ENCODE results near the gene RFX2.

Gene RFX2

GRCh38 chr19:5947435-5947834 lies 162.9 kb downstream of the RFX2 start:
- no peak overlapping the region for H3K4me3 ChIP-seq (ENCODE audit: low read depth, low read length)
- no peak for TF ChIP-seq CTCF (IDR thresholded peaks at IDR 0.05; ENCODE audit: insufficient read depth, low read length, missing control alignments)
- no peak for DNase-seq (ENCODE audit: low read depth, low spot score)
- CTCF ChIA-PET, result interaction anchor here (0.8 to 4.3 kb wide), 5 partner anchors 12 to 40 kb away, joined by 3 to 35 read pairs (median 4); no protein-coding TSS in a partner anchor
- POLR2A ChIA-PET, result no interaction called here

- TF ChIP-seq CTCF (IDR thresholded peaks at IDR 0.05; ENCODE audit: insufficient read depth, low read length, missing control alignments), result no peak
- DNase-seq (ENCODE audit: low read depth, low spot score), result no peak
- POLR2A ChIA-PET, result no interaction called here
- CTCF ChIA-PET, result interaction anchor here (0.9 to 3.9 kb wide), 4 partner anchors 13 to 79 kb away, joined by 3 to 20 read pairs (median 6); no protein-coding TSS in a partner anchor
- H3K4me3 ChIP-seq (ENCODE audit: low read depth, low read length), result no peak overlapping the region
Measured at GRCh38 chr19:5943623-5944022, 166.7 kb downstream of the RFX2 start.
